ENCODE measurements around the gene LANCL3. TPM values are rescaled to one million over a fixed set of nuclear protein-coding genes. Genes with fewer than 3 reads are reported as not detected.

LANCL3 gene
- total RNA-seq, 1 experiment from 2014 or later = 0.48 TPM

- TF ChIP-seq, protein P1, sequence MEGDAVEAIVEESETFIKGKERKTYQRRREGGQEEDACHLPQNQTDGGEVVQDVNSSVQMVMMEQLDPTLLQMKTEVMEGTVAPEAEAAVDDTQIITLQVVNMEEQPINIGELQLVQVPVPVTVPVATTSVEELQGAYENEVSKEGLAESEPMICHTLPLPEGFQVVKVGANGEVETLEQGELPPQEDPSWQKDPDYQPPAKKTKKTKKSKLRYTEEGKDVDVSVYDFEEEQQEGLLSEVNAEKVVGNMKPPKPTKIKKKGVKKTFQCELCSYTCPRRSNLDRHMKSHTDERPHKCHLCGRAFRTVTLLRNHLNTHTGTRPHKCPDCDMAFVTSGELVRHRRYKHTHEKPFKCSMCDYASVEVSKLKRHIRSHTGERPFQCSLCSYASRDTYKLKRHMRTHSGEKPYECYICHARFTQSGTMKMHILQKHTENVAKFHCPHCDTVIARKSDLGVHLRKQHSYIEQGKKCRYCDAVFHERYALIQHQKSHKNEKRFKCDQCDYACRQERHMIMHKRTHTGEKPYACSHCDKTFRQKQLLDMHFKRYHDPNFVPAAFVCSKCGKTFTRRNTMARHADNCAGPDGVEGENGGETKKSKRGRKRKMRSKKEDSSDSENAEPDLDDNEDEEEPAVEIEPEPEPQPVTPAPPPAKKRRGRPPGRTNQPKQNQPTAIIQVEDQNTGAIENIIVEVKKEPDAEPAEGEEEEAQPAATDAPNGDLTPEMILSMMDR (IDR thresholded peaks at IDR 0.05) = no peak
- TF ChIP-seq ZNF219 (CRISPR knock-in tag; IDR thresholded peaks at IDR 0.05; ENCODE audit: borderline replicate concordance) (no peak), NR3C1 (CRISPR knock-in tag; conservative IDR thresholded peaks at IDR 0.05; ENCODE audit: low read depth) (no peak), IRF2 (CRISPR knock-in tag; IDR thresholded peaks at IDR 0.05; ENCODE audit: borderline replicate concordance, low read depth) (no peak)
Observed at GRCh38 chrX:37692918-37693317, 121.5 kb downstream of the LANCL3 start (continued).

DNA sequence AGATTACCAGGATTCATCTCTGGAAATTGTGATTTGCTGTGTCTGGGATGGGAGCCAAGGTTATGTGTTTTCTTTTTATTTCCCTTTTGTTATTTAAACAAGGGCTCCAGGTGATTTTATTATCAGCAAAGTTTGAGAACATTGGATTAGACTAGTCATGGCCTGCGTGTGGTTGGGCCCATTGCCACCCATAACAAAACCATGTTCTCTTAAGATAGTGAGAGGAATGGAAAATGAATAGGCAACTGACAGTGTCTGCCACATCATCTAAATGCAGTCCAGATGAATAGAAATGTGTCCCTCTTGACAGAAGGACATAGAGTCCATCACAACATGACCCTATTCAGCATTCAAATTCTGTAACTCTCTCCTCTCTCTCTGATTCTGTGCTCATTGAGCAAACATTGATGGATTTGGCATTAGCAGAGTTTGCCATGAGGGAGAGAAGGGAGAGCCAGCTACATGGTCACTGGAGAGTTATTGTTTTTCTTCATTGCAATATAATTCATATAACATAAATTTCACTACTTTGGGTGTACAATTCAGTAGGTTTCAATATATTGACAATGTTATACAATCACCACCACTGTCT lies 125.8 kb downstream of the LANCL3 start:
- Mint-ChIP-seq H3K27ac (no peak overlapping the region), H3K9me3 (no peaks in the 10 kb centered on the region), H3K4me3 (no peak overlapping the region), H3K27me3 (ENCODE audit: low read depth) (no peaks in the 10 kb centered on the region), H3K36me3 (no peaks in the 10 kb centered on the region), H3K4me1 (peaks cover 8% of the 10 kb centered on the region)
- DNase-seq (ENCODE audit: low spot score) (no peak), ATAC-seq (no peak)
- POLR2A ChIA-PET = no interaction called here
- CTCF ChIA-PET = no interaction called here
- TF ChIP-seq ATF1 (CRISPR knock-in tag; IDR thresholded peaks at IDR 0.05) = no peak
- no peak for TF ChIP-seq ZNF121 (CRISPR knock-in tag; IDR thresholded peaks at IDR 0.05)
- no peak for TF ChIP-seq CREM (CRISPR knock-in tag; IDR thresholded peaks at IDR 0.05)
- TF ChIP-seq ZBTB43 (CRISPR knock-in tag; IDR thresholded peaks at IDR 0.05) = no peak
- TF ChIP-seq ZNF671 (CRISPR knock-in tag; IDR thresholded peaks at IDR 0.05) = no peak

GRCh38 chrX:37701588-37701987 lies 130.1 kb downstream of the LANCL3 start:
- DNase-seq (ENCODE audit: low spot score) (no peak), ATAC-seq (peak; percentile 51)
- H3K27ac Mint-ChIP-seq = no peak overlapping the region
- ChIA-PET CTCF (no interaction called here), POLR2A (no interaction called here)
- no peak overlapping the region for H3K4me3 Mint-ChIP-seq
- H3K9me3 Mint-ChIP-seq = no peaks in the 10 kb centered on the region
- H3K36me3 Mint-ChIP-seq = no peaks in the 10 kb centered on the region
- TF ChIP-seq HMGA2 (CRISPR knock-in tag; IDR thresholded peaks at IDR 0.05) (no peak), SOX15 (CRISPR knock-in tag; IDR thresholded peaks at IDR 0.05) (no peak), E2F1 (CRISPR knock-in tag; IDR thresholded peaks at IDR 0.05) (no peak)
- TF ChIP-seq, protein P2, sequence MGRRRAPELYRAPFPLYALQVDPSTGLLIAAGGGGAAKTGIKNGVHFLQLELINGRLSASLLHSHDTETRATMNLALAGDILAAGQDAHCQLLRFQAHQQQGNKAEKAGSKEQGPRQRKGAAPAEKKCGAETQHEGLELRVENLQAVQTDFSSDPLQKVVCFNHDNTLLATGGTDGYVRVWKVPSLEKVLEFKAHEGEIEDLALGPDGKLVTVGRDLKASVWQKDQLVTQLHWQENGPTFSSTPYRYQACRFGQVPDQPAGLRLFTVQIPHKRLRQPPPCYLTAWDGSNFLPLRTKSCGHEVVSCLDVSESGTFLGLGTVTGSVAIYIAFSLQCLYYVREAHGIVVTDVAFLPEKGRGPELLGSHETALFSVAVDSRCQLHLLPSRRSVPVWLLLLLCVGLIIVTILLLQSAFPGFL (CRISPR knock-in tag; IDR thresholded peaks at IDR 0.05; ENCODE audit: borderline replicate concordance) = no peak
- TF ChIP-seq, protein P3, sequence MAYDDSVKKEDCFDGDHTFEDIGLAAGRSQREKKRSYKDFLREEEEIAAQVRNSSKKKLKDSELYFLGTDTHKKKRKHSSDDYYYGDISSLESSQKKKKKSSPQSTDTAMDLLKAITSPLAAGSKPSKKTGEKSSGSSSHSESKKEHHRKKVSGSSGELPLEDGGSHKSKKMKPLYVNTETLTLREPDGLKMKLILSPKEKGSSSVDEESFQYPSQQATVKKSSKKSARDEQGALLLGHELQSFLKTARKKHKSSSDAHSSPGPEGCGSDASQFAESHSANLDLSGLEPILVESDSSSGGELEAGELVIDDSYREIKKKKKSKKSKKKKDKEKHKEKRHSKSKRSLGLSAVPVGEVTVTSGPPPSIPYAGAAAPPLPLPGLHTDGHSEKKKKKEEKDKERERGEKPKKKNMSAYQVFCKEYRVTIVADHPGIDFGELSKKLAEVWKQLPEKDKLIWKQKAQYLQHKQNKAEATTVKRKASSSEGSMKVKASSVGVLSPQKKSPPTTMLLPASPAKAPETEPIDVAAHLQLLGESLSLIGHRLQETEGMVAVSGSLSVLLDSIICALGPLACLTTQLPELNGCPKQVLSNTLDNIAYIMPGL (CRISPR knock-in tag; IDR thresholded peaks at IDR 0.05) = no peak
- peaks cover 8% of the 10 kb centered on the region for H3K4me1 Mint-ChIP-seq
- H3K27me3 Mint-ChIP-seq (ENCODE audit: low read depth) = no peaks in the 10 kb centered on the region

- Mint-ChIP-seq H3K27ac (no peak overlapping the region), H3K36me3 (peaks cover 7% of the 10 kb centered on the region; the same call in 1 of the 2 replicates), H3K9me3 (no peaks in the 10 kb centered on the region), H3K4me1 (no peaks in the 10 kb centered on the region; the same call in 1 of the 2 replicates), H3K4me3 (no peak overlapping the region), H3K27me3 (ENCODE audit: low read depth) (no peaks in the 10 kb centered on the region)
- POLR2A ChIA-PET = no interaction called here
- DNase-seq (ENCODE audit: low spot score) (no peak), ATAC-seq (no peak)
- CTCF ChIA-PET = no interaction called here
- no peak for TF ChIP-seq HMGA2 (CRISPR knock-in tag; IDR thresholded peaks at IDR 0.05)
- TF ChIP-seq SMAD4 (CRISPR knock-in tag; IDR thresholded peaks at IDR 0.05) = no peak
- no peak for TF ChIP-seq JUN (CRISPR knock-in tag; IDR thresholded peaks at IDR 0.05)
- no peak for TF ChIP-seq ZNF416 (CRISPR knock-in tag; IDR thresholded peaks at IDR 0.05)
- TF ChIP-seq CBFB (CRISPR knock-in tag; IDR thresholded peaks at IDR 0.05; ENCODE audit: low read depth) = no peak
- TF ChIP-seq ZNF263 (CRISPR knock-in tag; IDR thresholded peaks at IDR 0.05; ENCODE audit: low read depth) = no peak
- TF ChIP-seq, protein P4, sequence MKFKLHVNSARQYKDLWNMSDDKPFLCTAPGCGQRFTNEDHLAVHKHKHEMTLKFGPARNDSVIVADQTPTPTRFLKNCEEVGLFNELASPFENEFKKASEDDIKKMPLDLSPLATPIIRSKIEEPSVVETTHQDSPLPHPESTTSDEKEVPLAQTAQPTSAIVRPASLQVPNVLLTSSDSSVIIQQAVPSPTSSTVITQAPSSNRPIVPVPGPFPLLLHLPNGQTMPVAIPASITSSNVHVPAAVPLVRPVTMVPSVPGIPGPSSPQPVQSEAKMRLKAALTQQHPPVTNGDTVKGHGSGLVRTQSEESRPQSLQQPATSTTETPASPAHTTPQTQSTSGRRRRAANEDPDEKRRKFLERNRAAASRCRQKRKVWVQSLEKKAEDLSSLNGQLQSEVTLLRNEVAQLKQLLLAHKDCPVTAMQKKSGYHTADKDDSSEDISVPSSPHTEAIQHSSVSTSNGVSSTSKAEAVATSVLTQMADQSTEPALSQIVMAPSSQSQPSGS (CRISPR knock-in tag; IDR thresholded peaks at IDR 0.05; ENCODE audit: borderline replicate concordance, low read depth) = no peak
- TF ChIP-seq ELF4 (CRISPR knock-in tag; IDR thresholded peaks at IDR 0.05; ENCODE audit: low read depth) = no peak
- no peak for TF ChIP-seq CREB1 (CRISPR knock-in tag; IDR thresholded peaks at IDR 0.05)
- no peak for TF ChIP-seq FOXP1 (CRISPR knock-in tag; IDR thresholded peaks at IDR 0.05; ENCODE audit: borderline replicate concordance)
- no peak for TF ChIP-seq PRRX2 (CRISPR knock-in tag; IDR thresholded peaks at IDR 0.05)
Observed at GRCh38 chrX:37711991-37712390, 140.5 kb downstream of the LANCL3 start.

Data from WTC11 (cell line).